Stimulated activated effector memory CD8-positive, alpha-beta T cell treated with anti-CD3 and anti-CD28 coated beads, Interleukin-12 subunit alpha, Interleukin-12 subunit beta, amount 100 ng/mL, for 72 hours (primary cell): ENCODE data around the gene IFNL2.
A peak's percentile ranks its signal among the peaks of the same experiment; 100 is the strongest.
"Not testable (repeated sequence)": the region's sequence is repeated elsewhere in the genome, so short reads cannot be mapped to it uniquely, and the experiment has no call there.

Source experiments
- ATAC-seq: fragments of 150-1000 bp; cut with Tn5 transposase; 2 replicates; pipeline ENCODE4 v1.10.0; 2021
- DNase-seq, 2 donors: peaks; one replicate each; pipeline ENCODE4 v3.0.0; 2021 to 2022; ENCODE audit warnings: low spot score in 2 of 2
- H3K27ac Mint-ChIP-seq: one replicate; pipeline ENCODE4 v1.8.0; 2022; ENCODE audit warnings: mild to moderate bottlenecking, mixed read lengths
- H3K36me3 Mint-ChIP-seq: one replicate; pipeline ENCODE4 v1.8.0; 2022; ENCODE audit warnings: mild to moderate bottlenecking, mixed read lengths
- H3K4me1 Mint-ChIP-seq: one replicate; pipeline ENCODE4 v1.8.0; 2022; ENCODE audit warnings: mixed read lengths
- H3K4me3 Mint-ChIP-seq: one replicate; pipeline ENCODE4 v1.8.0; 2022; ENCODE audit warnings: mild to moderate bottlenecking, mixed read lengths
- H3K9me3 Mint-ChIP-seq: one replicate; pipeline ENCODE4 v1.8.0; 2022; ENCODE audit warnings: mixed read lengths

Gene IFNL2

DNA sequence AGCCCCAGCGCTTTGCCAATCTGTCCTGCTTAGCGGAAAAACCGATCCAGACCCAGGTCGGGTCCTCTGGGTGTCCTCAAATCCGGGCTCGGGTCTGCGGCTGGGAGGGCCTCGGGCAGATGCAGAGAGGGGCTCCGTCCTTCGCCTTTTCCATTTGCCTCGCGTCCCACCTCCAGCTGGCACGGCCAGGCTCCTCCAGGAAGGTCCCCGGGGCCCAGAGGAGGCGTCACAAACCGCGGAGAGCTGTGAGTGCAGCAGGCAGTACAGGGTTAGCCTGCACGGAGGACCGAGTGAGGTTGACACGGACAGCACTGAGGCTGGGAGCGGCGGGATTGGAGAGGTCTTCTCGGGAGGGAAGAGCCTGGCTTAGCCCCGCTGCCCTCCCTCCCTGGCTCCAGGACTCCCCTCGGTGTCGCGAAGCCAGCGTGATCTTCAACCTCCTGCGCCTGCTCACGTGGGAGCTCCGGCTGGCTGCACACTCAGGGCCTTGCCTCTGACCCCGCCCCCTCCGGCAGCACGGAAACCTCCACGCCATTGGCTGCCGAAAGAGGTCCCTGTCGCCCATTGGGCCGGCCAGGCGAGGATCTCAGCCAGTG lies 2.8 kb upstream of the IFNL2 start:
- no peaks in the 10 kb centered on the region for H3K36me3 Mint-ChIP-seq
- H3K27ac Mint-ChIP-seq: no peak overlapping the region
- peaks cover 10% of the 10 kb centered on the region for H3K4me1 Mint-ChIP-seq
- no peaks in the 10 kb centered on the region for H3K9me3 Mint-ChIP-seq
- ATAC-seq: no peak
- DNase-seq: no peak
- H3K4me3 Mint-ChIP-seq: peak overlapping the region; percentile 14

GRCh38 chr19:39268531-39269223 lies 481 bp downstream of the IFNL2 start:
- H3K4me3 Mint-ChIP-seq, ATAC-seq, H3K36me3 Mint-ChIP-seq, DNase-seq, H3K4me1 Mint-ChIP-seq, H3K9me3 Mint-ChIP-seq: not testable (repeated sequence)
- peak overlapping the region; percentile 43 for H3K27ac Mint-ChIP-seq

- peak overlapping the region; percentile 43 for H3K27ac Mint-ChIP-seq
- not testable (repeated sequence) for ATAC-seq, DNase-seq, H3K36me3 Mint-ChIP-seq, H3K4me1 Mint-ChIP-seq, H3K4me3 Mint-ChIP-seq, H3K9me3 Mint-ChIP-seq
Observed at GRCh38 chr19:39269369-39269768, 1.2 kb downstream of the IFNL2 start.

- DNase-seq: no peak
- H3K36me3 Mint-ChIP-seq: no peaks in the 10 kb centered on the region
- no peaks in the 10 kb centered on the region for H3K9me3 Mint-ChIP-seq
- no peak for ATAC-seq
- H3K27ac Mint-ChIP-seq: no peak overlapping the region
- no peaks in the 10 kb centered on the region for H3K4me1 Mint-ChIP-seq
- no peak overlapping the region for H3K4me3 Mint-ChIP-seq
Observed at GRCh38 chr19:39270036-39270871, 2.1 kb downstream of the IFNL2 start.

- not testable (repeated sequence) for H3K9me3 Mint-ChIP-seq, H3K36me3 Mint-ChIP-seq, H3K4me3 Mint-ChIP-seq, ATAC-seq, H3K27ac Mint-ChIP-seq, H3K4me1 Mint-ChIP-seq, DNase-seq
Observed at GRCh38 chr19:39273859-39274258, 5.7 kb downstream of the IFNL2 start.

GRCh38 chr19:39275578-39275977 lies 7.4 kb downstream of the IFNL2 start:
- H3K27ac Mint-ChIP-seq: no peak overlapping the region

DNA sequence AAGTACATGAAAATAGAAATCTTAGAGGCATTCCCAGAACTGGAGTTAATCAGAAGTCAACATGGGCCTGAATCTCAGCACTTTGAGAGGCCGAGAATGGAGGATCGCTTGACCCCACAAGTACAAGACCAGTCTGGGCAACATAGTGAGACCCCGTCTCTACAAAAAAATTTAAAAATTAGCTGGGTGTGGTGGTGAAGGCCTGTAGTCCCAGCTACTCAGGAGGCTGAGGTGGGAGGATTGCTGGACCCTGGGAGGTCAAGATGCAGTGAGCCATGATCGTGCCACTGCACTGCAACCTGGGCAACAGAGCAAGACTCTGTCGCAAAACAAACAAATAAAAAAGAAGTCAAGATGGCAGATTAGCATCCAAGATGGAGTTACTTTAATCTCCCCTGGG lies 8.5 kb downstream of the IFNL2 start:
- Mint-ChIP-seq H3K4me1 (peaks cover 6% of the 10 kb centered on the region), H3K9me3 (no peaks in the 10 kb centered on the region), H3K27ac (no peak overlapping the region), H3K36me3 (no peaks in the 10 kb centered on the region), H3K4me3 (no peak overlapping the region)
- ATAC-seq (no peak), DNase-seq (no peak)

More at GRCh38 chr19:39275578-39275977, 7.4 kb downstream of the IFNL2 start:
- DNase-seq (no peak), ATAC-seq (no peak)
- Mint-ChIP-seq H3K9me3 (no peaks in the 10 kb centered on the region), H3K4me3 (no peak overlapping the region), H3K4me1 (peaks cover 6% of the 10 kb centered on the region), H3K36me3 (no peaks in the 10 kb centered on the region)

GRCh38 chr19:39277598-39277997 lies 9.4 kb downstream of the IFNL2 start:
- H3K27ac Mint-ChIP-seq: no peak overlapping the region
- H3K36me3 Mint-ChIP-seq: no peaks in the 10 kb centered on the region
- H3K4me1 Mint-ChIP-seq: peaks cover 6% of the 10 kb centered on the region
- no peak for ATAC-seq
- H3K9me3 Mint-ChIP-seq: no peaks in the 10 kb centered on the region
- DNase-seq: no peak
- no peak overlapping the region for H3K4me3 Mint-ChIP-seq

DNA sequence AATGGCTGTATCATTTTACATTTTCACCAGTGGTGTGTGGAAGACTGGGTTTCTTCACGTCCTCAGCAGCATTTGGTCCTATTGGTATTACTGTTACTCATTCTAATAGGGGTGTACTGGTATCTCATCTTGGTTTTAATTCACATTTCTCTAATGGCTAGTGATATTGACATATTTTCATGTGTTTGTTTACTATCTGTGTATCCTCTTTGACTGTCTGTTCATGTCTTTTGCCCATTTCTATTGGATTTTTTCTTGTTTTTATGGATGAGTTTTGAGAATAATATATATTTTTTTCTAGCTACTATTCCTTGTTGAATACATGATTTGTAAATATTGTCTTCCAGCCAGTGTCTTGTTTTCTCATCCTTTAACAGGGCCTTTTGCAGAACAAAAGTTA lies 13.8 kb downstream of the IFNL2 start:
- Mint-ChIP-seq H3K27ac (no peak overlapping the region), H3K9me3 (no peaks in the 10 kb centered on the region), H3K36me3 (no peaks in the 10 kb centered on the region), H3K4me1 (peaks cover 6% of the 10 kb centered on the region), H3K4me3 (no peak overlapping the region)
- ATAC-seq (no peak), DNase-seq (no peak)

DNA sequence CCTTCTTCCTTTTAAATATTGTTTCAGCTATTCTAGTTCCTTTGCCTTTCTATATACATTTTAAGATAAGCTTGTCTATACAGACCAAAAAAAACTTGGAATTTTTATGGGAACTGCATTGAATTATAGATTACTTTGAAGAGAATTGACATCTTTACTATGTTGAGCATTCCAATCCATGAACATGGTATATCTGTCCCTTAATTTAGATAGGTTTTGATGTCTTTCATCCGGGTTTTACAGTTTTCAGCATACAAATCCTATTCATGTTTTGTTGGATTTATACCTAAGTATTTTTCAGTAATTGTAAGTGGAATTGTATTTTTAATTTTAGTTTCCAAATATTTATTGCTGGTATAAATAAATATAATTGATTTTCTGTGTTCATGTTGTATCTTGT lies 15.8 kb downstream of the IFNL2 start:
- ATAC-seq (no peak), DNase-seq (no peak)
- Mint-ChIP-seq H3K9me3 (no peaks in the 10 kb centered on the region), H3K4me1 (no peaks in the 10 kb centered on the region), H3K4me3 (no peak overlapping the region), H3K27ac (no peak overlapping the region), H3K36me3 (no peaks in the 10 kb centered on the region)

DNA sequence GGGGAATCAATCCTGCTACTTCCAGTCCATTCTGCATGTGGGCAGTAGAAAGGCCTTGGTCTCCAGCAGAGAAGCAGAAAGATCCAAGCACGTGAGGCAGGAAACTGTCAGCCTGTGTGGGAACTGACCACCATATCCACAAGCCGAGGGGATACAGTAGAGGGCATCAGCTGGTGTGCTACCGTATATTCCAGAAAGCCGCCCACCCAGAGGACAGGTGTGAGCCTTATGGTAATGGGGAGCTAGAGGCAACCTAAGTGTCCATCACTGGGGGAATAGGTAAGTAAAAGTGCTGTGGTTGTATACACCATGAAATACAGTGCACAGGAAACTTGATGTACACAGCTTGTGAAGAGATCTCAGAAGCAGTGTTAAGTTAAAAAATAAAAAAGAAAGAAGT lies 25.2 kb downstream of the IFNL2 start:
- H3K4me3 Mint-ChIP-seq: no peak overlapping the region
- peaks cover 26% of the 10 kb centered on the region for H3K4me1 Mint-ChIP-seq
- H3K9me3 Mint-ChIP-seq: no peaks in the 10 kb centered on the region
- no peak for DNase-seq
- H3K27ac Mint-ChIP-seq: no peak overlapping the region
- H3K36me3 Mint-ChIP-seq: peaks cover 7% of the 10 kb centered on the region
- ATAC-seq: no peak

- no peaks in the 10 kb centered on the region for H3K9me3 Mint-ChIP-seq
- no peak for DNase-seq
- H3K4me3 Mint-ChIP-seq: no peak within 1 kb of the TSS
- H3K27ac Mint-ChIP-seq: peak within 1 kb of the TSS; percentile 82
- peaks cover 41% of the 10 kb centered on the region for H3K4me1 Mint-ChIP-seq
- ATAC-seq: no peak
- peaks cover 19% of the 10 kb centered on the region for H3K36me3 Mint-ChIP-seq
Observed at GRCh38 chr19:39296055-39296645, 28.0 kb downstream of the IFNL2 start, which contains the start of gene IFNL1. Gene IFNL1 (plus strand): TSS chr19:39296407. CDS start chr19:39296422, 15 bp downstream.

- Mint-ChIP-seq H3K36me3 (peaks cover 19% of the 10 kb centered on the region), H3K27ac (peak overlapping the region; percentile 82), H3K9me3 (no peaks in the 10 kb centered on the region), H3K4me3 (no peak overlapping the region), H3K4me1 (peaks cover 41% of the 10 kb centered on the region)
- no peak for ATAC-seq
- DNase-seq: no peak
Observed at GRCh38 chr19:39296906-39297305, 28.7 kb downstream of the IFNL2 start.

- Mint-ChIP-seq H3K27ac (peak overlapping the region; percentile 82), H3K9me3 (no peaks in the 10 kb centered on the region), H3K4me3 (peak overlapping the region; percentile 72), H3K4me1 (peaks cover 41% of the 10 kb centered on the region), H3K36me3 (peaks cover 19% of the 10 kb centered on the region)
- ATAC-seq (peak; percentile 95), DNase-seq (peak; percentile 63 to 90)
Observed at GRCh38 chr19:39297931-39298634, 29.9 kb downstream of the IFNL2 start.

- Mint-ChIP-seq H3K4me3 (peak overlapping the region; percentile 72), H3K9me3 (no peaks in the 10 kb centered on the region), H3K36me3 (peaks cover 19% of the 10 kb centered on the region), H3K27ac (peak overlapping the region; percentile 82), H3K4me1 (peaks cover 41% of the 10 kb centered on the region)
- peak in 1 of 2 donors; percentile 71 for DNase-seq
- ATAC-seq: peak; percentile 82
Observed at GRCh38 chr19:39299404-39299803, 31.2 kb downstream of the IFNL2 start.
